HTR-8/SVneo (cell line): ENCODE data around the gene RBM17.
"Not testable (repeated sequence)": the region's sequence is repeated elsewhere in the genome, so short reads cannot be mapped to it uniquely, and the experiment has no call there.

Source experiments
- DNase-seq: peaks from one replicate; pipeline ENCODE4 v3.0.0; 2011; ENCODE audit warnings: low spot score, mixed read lengths; ENCODE audit not compliant: insufficient read length
- FAIRE-seq: peaks from 2 replicates; lab custom pipeline; 2011; peaks lifted over from hg19 to GRCh38; lab: Jason Lieb, UNC

RBM17 gene

DNA sequence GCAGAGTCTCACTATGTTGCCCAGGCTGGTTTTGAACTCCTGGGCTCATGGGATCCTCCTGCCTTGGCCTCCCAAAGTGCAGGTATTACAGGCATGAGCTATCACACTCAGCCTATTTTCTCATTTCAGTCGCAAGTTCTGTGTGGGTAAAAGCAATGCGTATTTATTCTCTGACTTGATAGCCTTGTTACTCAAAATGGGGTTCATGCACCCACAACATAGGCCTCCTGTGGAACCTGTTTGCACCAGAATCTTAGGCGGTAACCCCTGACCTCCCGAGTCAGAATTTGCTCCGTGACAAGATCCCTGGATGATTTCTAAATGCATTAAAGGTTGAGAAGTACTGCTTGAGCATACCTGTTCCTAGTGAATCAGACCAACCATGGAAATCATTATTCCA, 34.0 kb upstream of the RBM17 start:
- no peak for DNase-seq
- FAIRE-seq: no peak

DNA sequence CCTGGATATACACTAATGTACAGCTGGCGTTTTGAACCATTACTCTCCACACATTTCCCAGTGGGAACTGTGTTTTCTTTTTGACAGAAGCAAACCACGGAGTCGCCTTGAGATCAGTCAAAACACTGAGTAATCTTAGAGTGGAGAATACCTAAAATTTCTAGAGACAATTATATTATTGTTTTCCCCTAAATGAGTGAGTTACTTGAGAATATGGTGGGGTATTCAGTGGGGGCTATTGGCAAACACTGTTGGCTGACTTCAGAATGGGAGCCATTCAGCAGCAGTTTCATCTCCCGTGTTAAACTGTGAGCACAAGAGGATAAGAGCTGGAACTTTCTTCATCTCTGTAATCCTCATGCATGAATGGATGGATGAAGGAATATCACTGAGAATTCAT, 32.9 kb upstream of the RBM17 start:
- DNase-seq (no peak), FAIRE-seq (no peak)

GRCh38 chr10:6056411-6057135, 32.3 kb upstream of the RBM17 start:
- DNase-seq (no peak), FAIRE-seq (no peak)

DNA sequence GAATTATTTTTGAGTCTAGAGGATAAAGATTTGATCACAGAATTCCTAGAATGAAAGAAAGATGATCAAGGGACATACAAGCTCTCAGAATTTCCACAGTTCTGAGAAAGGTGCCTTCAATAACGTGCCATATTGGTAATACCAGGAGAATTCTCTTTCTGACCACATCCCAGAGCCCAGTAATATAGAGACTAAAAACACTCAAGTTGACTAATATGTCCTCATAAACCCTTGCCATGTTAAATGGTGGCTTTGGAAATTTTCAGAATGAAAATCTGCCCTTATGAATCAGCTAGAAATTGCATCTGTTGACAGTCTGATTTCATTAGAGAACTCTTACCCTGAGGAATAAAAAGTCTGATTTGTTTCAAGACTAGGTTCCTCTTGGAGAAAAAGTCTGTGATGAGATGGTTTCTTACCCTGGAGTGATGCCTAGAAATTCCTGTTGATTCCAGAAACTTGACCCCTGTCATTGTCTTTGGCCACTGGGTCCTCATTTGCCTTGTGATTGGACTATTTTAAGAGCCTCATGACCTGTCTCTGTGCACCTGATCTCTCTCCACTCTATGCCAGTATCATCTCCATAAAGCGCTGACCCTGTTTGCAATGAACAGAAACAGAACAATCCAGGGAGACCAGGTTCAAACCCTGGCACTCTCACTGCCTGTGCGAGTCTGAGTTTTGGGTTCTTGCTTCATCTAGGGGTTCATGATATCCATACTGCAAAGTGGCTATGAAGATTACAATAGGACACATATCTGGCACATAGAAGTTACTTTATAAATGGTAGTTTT, 30.0 kb upstream of the RBM17 start:
- DNase-seq (no peak), FAIRE-seq (no peak)

DNA sequence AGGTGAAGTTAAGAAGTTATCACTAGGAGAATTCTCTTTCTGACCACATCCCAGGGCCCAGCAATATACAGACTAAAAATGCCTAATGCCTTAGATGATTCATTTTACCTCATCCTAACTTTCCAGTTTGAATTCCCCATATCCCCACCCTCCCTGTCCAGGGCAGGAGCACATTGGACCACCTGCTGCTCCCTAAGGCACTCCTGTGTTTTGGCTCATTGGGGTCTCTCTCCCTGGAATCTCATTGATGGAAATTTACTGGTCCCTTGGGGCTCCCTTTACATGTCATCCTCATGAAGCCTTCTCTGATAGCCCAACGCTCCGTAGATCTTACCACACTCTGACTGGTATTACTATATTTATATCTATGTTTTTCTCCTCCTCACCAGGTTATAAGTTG, 29.3 kb upstream of the RBM17 start:
- DNase-seq (no peak), FAIRE-seq (no peak)

- no peak for DNase-seq
- FAIRE-seq: no peak
Measured at GRCh38 chr10:6061056-6061455, 27.8 kb upstream of the RBM17 start.

- DNase-seq: no peak
- FAIRE-seq: no peak
Measured at GRCh38 chr10:6062101-6062771, 26.6 kb upstream of the RBM17 start, which contains the start of gene IL2RA. Gene IL2RA (minus strand): TSS chr10:6062367. CDS start chr10:6062151, 216 bp downstream.

- DNase-seq: no peak
- FAIRE-seq: no peak
Measured at GRCh38 chr10:6064119-6064518, 24.7 kb upstream of the RBM17 start.

DNA sequence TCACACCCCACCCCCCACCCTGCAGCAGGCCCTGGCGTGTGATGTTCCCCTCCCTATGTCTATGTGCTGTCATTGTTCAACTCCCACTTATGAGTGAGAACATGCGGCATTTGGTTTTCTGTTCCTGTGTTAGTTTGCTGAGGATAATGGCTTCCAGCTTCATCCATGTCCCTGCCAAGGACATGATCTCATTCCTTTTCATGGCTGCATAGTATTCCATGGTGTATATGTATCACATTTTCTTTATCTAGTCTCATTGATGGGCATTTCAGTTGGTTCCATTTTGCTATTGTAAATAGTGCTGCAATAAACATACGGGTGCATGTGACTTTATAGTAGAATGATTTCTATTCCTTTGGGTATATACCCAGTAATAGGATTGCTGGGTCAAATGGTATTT, 24.1 kb upstream of the RBM17 start:
- FAIRE-seq, DNase-seq: not testable (repeated sequence)

- FAIRE-seq (no peak), DNase-seq (no peak)
Measured at GRCh38 chr10:6065406-6065805, 23.4 kb upstream of the RBM17 start.

- no peak for DNase-seq
- FAIRE-seq: no peak
Measured at GRCh38 chr10:6065835-6066234, 23.0 kb upstream of the RBM17 start.

DNA sequence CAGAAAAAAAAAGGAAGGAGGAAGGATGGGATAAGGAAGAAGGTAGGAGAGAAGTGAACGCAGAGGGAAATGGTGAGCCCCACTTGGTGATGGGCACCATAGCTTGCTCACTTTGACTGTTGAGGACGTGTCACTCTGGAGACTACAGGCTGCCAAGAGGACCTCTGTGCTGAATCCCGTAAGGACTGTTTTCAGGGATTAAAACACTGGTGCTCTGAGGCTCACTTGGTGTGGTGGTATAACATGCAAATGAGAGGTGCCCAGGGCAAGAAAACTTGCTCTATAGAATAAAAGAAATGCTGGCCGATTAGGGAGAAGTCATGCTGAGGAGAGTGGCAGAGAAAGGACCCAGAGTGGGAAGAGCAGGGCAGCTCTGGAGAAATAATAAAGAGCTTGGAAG, 21.4 kb upstream of the RBM17 start:
- FAIRE-seq (no peak), DNase-seq (no peak)

DNA sequence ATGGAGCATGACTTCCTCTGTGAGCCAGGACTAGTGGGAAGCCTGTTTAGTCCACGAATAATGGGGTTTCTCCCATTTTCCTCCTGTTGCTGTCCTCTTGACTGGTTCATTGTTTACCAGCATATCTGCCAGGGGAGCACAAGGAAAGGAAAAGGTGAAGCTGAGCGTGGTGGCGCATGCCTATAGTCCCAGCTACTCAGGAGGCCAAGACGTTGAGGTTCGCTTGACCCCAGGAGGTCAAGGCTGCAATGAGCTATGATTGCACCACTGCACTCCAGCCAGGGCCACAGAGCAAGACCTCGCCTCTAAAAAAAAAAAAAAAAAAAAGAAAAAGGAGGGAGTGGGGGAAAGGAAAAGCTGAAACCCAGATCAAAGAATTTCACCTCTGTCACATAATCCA, 20.8 kb upstream of the RBM17 start:
- DNase-seq (no peak), FAIRE-seq (no peak)

DNA sequence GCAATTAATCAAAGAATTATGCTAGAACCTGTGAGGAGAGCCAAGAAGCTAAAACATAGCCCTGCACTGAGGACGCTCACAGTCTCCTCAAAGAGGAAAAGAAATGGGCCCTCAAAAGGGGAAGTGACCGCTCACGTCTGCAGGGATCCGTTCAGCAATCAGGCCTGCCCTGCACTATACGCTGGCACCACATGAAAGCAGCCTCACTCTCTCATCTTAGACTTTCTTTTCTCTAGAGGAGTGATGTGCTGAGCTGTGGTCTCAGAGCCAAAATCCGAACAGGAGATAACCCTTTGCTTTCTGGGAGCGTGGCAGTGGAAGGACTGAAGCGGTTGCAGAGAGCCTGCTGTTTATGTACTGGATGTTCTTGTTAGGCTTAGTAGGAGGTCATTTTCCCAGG, 20.4 kb upstream of the RBM17 start:
- FAIRE-seq: no peak
- no peak for DNase-seq

GRCh38 chr10:6069081-6069931, 19.5 kb upstream of the RBM17 start:
- FAIRE-seq: no peak
- DNase-seq: no peak

DNA sequence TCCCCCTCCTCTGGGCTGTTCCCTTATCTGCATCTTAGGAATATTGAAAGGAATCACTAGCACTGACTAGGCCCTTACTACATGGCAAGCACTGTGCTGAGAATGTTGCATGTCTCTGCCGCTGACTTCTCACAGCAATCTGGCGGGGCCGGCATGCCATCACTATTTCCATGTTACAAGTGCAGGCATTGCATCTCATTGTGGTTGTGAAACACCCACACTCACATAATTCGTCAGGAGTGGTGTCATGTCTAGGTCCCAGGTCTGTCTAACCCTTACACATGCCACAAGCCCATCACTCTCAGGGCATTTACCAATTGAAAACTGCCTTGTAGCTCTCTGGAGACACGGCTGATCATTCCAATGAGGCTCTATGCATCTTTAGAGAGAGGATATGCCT, 18.2 kb upstream of the RBM17 start:
- DNase-seq (no peak), FAIRE-seq (no peak)

- no peak for DNase-seq
- no peak for FAIRE-seq
Measured at GRCh38 chr10:6071181-6072175, 17.4 kb upstream of the RBM17 start.

GRCh38 chr10:6072215-6072934, 16.5 kb upstream of the RBM17 start:
- DNase-seq (no peak), FAIRE-seq (no peak)
